ENCODE measurements around the gene ATE1. TPM values are rescaled to one million over a fixed set of nuclear protein-coding genes. Genes with fewer than 3 reads are reported as not detected.

Gene ATE1
- total and polyA plus RNA-seq, 2 donors (not counting 1 experiment from before 2014, with no cell fraction given) = 8.2 to 32.0 TPM

GRCh38 chr10:121813857-121814256, 114.0 kb downstream of the ATE1 start:
- no peak overlapping the region for H3K4me2 ChIP-seq (replicated peaks; ENCODE audit: low read depth, low read length, poor library complexity, severe bottlenecking)
- intact Hi-C loops (cut with micrococcal nuclease) = no loop called here

GRCh38 chr10:121813211-121813815, 114.5 kb downstream of the ATE1 start:
- no peaks in the 10 kb centered on the region for H4K20me1 ChIP-seq (ENCODE audit: control insufficient read depth, insufficient read depth, low read length, poor library complexity, severe bottlenecking)
- H3K79me2 ChIP-seq (ENCODE audit: control insufficient read depth, insufficient read depth, low read length) = no peaks in the 10 kb centered on the region
- H3K4me3 Mint-ChIP-seq = no peak overlapping the region
- H3K36me3 ChIP-seq (replicated peaks in 1 of 2; ENCODE audit: control extremely low read depth in 1 of 2, control insufficient read depth in 1 of 2, extremely low read depth in 1 of 2, insufficient read depth in 2 of 2, low read length in 1 of 2) = peaks cover 0 to 5% of the 10 kb centered on the region in 2 experiments
- intact Hi-C loops (cut with micrococcal nuclease) = no loop called here
- H3K4me2 ChIP-seq (replicated peaks; ENCODE audit: low read depth, low read length, poor library complexity, severe bottlenecking) = no peak overlapping the region
- ChIA-PET POLR2A (no interaction called here), CTCF (interaction anchor here (1.2 kb wide), 1 partner anchor 11 kb away, joined by 3 read pairs; no protein-coding TSS in a partner anchor)
- H3K27me3 Mint-ChIP-seq = no peaks in the 10 kb centered on the region
- H3K9me3 Mint-ChIP-seq (ENCODE audit: insufficient read depth) = no peaks in the 10 kb centered on the region
- H3K4me1 Mint-ChIP-seq = no peaks in the 10 kb centered on the region
- no CpG with 5 or more reads among the region's 1 CpG for WGBS (ENCODE audit: insufficient coverage)
- no peaks in the 10 kb centered on the region for H3K9me3 ChIP-seq (ENCODE audit: control extremely low read depth in 1 of 3, control insufficient read depth in 2 of 3, insufficient read depth in 1 of 3, low read length in 2 of 3)
- no peak overlapping the region for H3K9ac ChIP-seq (ENCODE audit: low read length)
- no peak overlapping the region for H3K4me3 ChIP-seq (ENCODE audit: control extremely low read depth in 1 of 5, extremely low read depth in 1 of 5, insufficient read depth in 1 of 5, low read depth in 2 of 5, low read length in 4 of 5)
- H3K27me3 ChIP-seq (replicated peaks in 1 of 4; ENCODE audit: control extremely low read depth in 1 of 4, control insufficient read depth in 3 of 4, insufficient read depth in 4 of 4, low read length in 3 of 4) = no peaks in the 10 kb centered on the region
- no peak for ATAC-seq (ENCODE audit: low read depth)
- H3K4me1 ChIP-seq (ENCODE audit: control insufficient read depth in 2 of 2, insufficient read depth in 2 of 2, low read length in 2 of 2) = no peaks in the 10 kb centered on the region
- no peak overlapping the region for H3K27ac ChIP-seq (ENCODE audit: low read length in 2 of 2)
- H3K27ac Mint-ChIP-seq = no peak overlapping the region
- no peak for DNase-seq
- H2AFZ ChIP-seq (ENCODE audit: insufficient read depth, low read depth, low read length, poor library complexity, severe bottlenecking) = no peak overlapping the region
- TF ChIP-seq CTCF (IDR thresholded peaks at IDR 0.05) (no peak), EZH2 (IDR thresholded peaks at IDR 0.05; ENCODE audit: borderline replicate concordance, insufficient read depth, low read depth, low read length, poor library complexity, severe bottlenecking) (no peak)

More at GRCh38 chr10:121813857-121814256, 114.0 kb downstream of the ATE1 start:
- TF ChIP-seq CTCF (IDR thresholded peaks at IDR 0.05) = no peak
- Histone ChIP-seq H3K9me3 (ENCODE audit: control extremely low read depth in 1 of 3, control insufficient read depth in 2 of 3, insufficient read depth in 1 of 3, low read length in 2 of 3) (no peaks in the 10 kb centered on the region), H2AFZ (ENCODE audit: insufficient read depth, low read depth, low read length, poor library complexity, severe bottlenecking) (no peak overlapping the region), H4K20me1 (ENCODE audit: control insufficient read depth, insufficient read depth, low read length, poor library complexity, severe bottlenecking) (no peaks in the 10 kb centered on the region), H3K4me1 (ENCODE audit: control insufficient read depth in 2 of 2, insufficient read depth in 2 of 2, low read length in 2 of 2) (no peaks in the 10 kb centered on the region), H3K4me3 (ENCODE audit: control extremely low read depth in 1 of 5, extremely low read depth in 1 of 5, insufficient read depth in 1 of 5, low read depth in 2 of 5, low read length in 4 of 5) (no peak overlapping the region), H3K27ac (ENCODE audit: low read length in 2 of 2) (no peak overlapping the region), H3K9ac (ENCODE audit: low read length) (no peak overlapping the region), H3K79me2 (ENCODE audit: control insufficient read depth, insufficient read depth, low read length) (no peaks in the 10 kb centered on the region), H3K27me3 (replicated peaks in 1 of 4; ENCODE audit: control extremely low read depth in 1 of 4, control insufficient read depth in 3 of 4, insufficient read depth in 4 of 4, low read length in 3 of 4) (no peaks in the 10 kb centered on the region), H3K36me3 (replicated peaks in 1 of 2; ENCODE audit: control extremely low read depth in 1 of 2, control insufficient read depth in 1 of 2, extremely low read depth in 1 of 2, insufficient read depth in 2 of 2, low read length in 1 of 2) (peaks cover 0 to 5% of the 10 kb centered on the region in 2 experiments)
- ChIA-PET POLR2A (no interaction called here), CTCF (interaction anchor here (1.2 kb wide), 1 partner anchor 11 kb away, joined by 3 read pairs; no protein-coding TSS in a partner anchor)
- Mint-ChIP-seq H3K9me3 (ENCODE audit: insufficient read depth) (no peaks in the 10 kb centered on the region), H3K4me3 (no peak overlapping the region), H3K4me1 (no peaks in the 10 kb centered on the region), H3K27me3 (no peaks in the 10 kb centered on the region), H3K27ac (no peak overlapping the region)
- 92% methylated on average over 2 of the region's 4 CpGs for WGBS (ENCODE audit: insufficient coverage)
- DNase-seq = no peak
- ATAC-seq (ENCODE audit: low read depth) = no peak

Measured in B cell (primary cell).